GM18907 (cell line): ENCODE results near the gene CES2.
"Not testable (repeated sequence)": the region's sequence is repeated elsewhere in the genome, so short reads cannot be mapped to it uniquely, and the experiment has no call there.

Experiments used
- ATAC-seq: cut with Tn5 transposase; IDR thresholded peaks from one replicate; pipeline ENCODE4 v1.9.1; 2021; ENCODE audit warnings: mild to moderate bottlenecking, moderate library complexity; ENCODE audit not compliant: unreplicated experiment

CES2 gene

DNA sequence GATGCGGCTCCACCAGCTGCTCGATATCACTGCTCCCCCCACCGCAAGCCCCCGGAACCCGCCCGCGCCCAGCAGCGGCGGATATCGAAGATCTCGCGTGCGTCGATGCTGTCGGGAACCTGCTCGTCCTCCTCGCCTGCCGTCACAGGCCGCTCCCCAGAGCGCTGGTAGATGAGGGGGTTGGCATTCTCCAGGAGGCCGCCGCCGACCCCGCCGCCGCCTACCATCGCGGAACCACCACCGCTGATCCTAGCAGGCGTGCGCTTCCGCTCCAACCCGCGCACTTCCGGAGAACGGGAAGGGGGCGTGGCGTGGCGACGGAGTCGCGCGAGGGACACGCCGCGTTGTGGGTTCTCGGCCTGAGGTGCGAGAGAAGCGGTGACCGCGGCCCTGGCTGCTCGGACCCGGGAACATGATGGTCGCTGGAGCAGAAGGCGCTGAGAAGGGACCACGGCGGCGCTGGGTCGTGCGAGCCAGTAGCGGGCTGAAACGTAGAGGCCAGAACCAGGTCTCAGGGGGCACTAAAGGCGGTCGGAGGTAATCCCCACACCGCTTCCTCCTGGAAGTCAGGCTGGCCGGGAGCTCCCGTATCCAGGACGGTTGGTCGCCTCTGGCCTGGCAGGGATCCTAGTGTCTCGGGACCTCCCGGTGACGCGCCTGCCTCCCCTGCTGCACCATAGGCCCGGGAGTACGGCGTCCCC, 1.0 kb upstream of the CES2 start, which contains the start of gene CIAO2B:
TSS of gene CIAO2B (minus strand) at position 265 of the 701 bp plus-strand sequence. CDS start at position 227, 38 bp downstream.
- ATAC-seq, result peak; percentile 73

GRCh38 chr16:66934839-66935313, 440 bp upstream of the CES2 start:
- not testable (repeated sequence) for ATAC-seq

DNA sequence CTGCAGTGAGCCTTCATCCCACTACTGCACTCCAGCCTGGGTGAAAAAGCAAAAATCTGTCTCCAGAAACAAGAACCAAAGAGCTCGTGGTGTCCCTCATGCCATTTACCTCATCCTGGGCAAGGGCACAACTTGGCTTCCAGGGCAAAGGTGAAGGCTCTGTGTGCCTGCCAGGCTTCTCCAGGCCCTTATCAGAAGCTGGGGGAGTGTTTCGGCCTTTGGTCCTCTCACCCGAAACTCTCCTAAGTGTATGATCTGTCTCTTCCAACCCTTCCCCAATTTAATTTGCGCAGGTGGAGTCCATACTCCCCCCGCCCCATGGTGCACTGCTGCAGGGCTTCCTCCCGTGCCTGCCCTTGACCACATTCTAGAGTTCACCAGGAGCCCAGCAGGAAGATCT, 1.1 kb downstream of the CES2 start:
- no peak for ATAC-seq

- no peak for ATAC-seq
These were observed 1.7 kb downstream of the CES2 start for GRCh38 chr16:66936889-66937554.

DNA sequence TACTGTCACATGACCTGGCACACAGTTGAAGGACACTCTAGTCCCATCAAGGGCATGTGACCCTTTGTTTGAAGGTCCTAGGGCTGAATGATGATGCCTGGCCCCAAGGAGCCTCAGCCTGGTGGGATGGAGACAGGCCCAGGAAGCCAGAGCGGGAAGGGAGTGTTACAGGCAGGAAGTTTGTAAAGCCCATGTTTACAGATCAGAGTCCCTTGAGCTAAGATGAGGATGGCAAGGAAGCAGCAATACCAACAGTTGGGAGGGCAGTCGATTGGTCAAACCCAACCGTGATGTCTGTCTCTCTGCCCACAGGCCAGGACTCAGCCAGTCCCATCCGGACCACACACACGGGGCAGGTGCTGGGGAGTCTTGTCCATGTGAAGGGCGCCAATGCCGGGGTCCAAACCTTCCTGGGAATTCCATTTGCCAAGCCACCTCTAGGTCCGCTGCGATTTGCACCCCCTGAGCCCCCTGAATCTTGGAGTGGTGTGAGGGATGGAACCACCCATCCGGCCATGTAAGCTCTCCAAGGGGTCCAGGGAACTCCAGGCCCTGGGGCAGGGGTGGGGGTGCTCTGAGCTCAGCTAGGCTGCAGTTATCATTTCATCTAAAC, 2.5 kb downstream of the CES2 start:
- ATAC-seq, result no peak

- no peak for ATAC-seq
These were observed 4.0 kb downstream of the CES2 start for GRCh38 chr16:66939366-66939765.

GRCh38 chr16:66940236-66940635, 4.9 kb downstream of the CES2 start:
- ATAC-seq, result no peak

- ATAC-seq, result no peak
These were observed 7.7 kb downstream of the CES2 start for GRCh38 chr16:66942981-66943380.

DNA sequence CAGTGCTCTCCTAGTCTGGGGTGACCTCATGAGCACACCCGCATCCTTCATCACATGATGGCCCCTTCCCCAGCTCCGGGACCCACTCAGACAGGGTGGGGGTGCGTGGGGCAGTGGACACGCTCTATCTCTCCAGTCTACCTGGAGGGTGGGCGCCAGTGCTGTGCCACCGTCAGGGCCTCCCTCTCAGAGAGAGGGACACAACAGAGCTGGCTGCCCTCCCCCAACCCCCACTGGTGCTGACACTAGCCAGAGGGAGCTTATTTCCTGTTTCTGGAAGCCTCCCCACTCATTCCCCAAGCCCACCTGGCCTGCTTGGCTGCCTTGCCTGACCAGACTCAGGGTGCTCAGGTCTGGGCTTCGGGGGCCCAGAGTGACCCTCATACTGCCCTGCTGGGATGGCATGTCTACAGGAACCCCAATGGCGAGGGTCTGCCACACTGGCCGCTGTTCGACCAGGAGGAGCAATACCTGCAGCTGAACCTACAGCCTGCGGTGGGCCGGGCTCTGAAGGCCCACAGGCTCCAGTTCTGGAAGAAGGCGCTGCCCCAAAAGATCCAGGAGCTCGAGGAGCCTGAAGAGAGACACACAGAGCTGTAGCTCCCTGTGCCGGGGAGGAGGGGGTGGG, 8.2 kb downstream of the CES2 start:
- no peak for ATAC-seq

- ATAC-seq, result no peak
These were observed 8.7 kb downstream of the CES2 start for GRCh38 chr16:66944054-66944441.

DNA sequence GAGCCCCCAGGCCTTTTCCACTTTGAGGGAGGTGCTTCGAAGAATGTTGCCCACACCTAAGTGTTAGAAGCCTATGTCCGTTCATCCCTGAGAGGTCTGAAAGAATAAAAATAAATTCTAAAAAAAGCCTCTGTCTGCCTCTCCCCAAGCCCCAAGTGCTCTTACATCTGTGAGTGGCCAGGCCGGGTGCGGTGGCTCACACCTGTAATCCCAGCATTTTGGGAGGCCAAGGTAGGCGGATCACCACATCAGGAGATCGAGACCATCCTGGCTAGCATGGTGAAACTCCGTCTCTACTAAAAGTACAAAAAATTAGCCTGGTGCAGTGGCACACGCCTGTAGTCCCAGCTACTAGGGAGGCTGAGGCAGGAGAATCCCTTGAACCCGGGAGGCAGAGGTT, 9.7 kb downstream of the CES2 start:
- ATAC-seq, result not testable (repeated sequence)

DNA sequence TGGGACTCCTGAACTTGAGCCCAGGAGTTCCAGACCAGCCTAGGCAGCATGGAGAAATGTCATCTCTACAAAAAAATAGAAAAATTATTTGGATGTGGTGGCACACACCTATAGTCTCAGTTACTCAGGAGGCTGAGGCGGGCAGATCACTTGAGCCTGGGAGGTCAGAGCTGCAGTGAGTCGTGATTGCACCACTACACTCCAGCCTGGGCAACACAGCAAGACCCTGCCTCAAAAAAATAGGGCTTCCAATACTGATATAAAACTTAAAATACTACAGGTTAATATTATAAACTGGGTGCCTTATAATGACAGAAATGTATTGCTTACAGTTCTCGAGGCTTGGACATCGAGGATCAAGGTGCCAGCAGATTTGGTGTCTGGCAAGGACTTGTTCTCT, 10.6 kb downstream of the CES2 start:
- ATAC-seq, result no peak

DNA sequence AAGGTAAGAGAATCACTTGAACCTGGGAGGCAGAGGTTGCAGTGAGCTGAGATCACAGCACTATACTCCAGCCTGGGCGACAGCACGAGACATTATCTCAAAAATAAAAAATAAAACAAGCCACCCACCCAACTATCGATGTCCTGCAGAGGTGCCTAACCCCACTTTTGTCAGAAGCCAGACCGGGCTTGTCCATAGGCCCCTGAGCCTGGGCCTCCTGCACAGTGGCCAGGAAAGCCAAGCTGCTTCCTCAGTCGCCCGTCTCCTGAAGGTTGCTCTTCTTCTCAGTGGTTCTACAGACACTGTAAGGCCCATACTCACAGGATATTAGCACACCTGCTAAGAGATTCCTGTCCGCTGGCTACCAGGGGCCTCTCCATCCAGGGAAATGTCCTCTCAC, 11.2 kb downstream of the CES2 start:
- no peak for ATAC-seq

DNA sequence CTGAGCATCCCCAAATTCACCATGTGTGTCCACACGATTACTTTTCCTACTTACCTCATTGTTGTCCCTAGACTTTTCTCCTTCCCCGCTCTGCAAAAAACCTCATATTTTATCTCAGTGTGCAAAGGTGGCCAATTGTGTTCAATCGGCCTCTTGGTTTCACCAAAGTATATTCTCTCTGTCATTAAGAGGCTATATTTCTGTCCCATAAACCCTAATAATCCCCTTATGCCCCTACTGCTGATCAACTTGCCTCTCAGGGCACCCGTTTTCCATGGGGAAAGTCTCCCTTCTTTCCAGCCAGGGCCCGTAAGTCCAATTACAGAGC, 11.6 kb downstream of the CES2 start:
- no peak for ATAC-seq

DNA sequence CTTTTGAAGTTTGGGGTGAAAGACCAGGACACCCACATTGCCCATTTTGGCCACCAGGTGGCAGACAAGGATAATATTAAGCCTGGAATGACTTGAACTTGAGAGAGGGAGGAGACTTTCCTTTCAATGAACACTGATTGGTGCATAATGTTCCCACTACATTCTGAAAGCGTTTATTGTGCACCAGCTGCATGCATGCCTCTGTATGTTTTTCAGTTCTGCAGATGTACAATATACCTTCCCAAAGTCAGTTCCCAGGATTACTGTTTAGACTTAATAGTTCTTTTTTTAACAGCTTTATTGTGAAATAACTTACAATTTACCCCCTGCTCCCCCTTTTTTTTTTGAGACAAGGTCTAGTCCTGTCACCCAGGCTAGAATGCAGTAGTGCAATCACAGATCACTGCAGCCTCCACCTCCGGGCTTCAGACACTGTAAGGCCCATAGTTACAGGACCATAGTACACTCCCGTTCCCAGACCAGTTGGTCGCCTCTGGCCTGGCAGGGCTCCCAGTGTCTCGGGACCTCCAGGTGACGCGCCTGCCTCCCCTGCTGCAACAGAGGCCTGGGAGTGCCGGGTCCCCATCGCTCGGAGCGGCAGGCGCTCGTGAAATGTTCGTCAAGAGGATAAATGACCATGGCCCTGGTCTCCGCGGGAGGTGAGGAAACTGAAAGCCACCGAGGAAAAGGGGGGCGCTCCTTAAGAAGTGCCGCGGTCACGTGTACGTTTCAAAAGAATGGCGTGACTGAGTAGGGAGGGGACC, 12.2 kb downstream of the CES2 start:
- ATAC-seq, result peak; percentile 67

GRCh38 chr16:66948134-66948836, 13.0 kb downstream of the CES2 start:
- no peak for ATAC-seq

- no peak for ATAC-seq
These were observed 13.5 kb downstream of the CES2 start for GRCh38 chr16:66948837-66949225.

GRCh38 chr16:66949472-66949871, 14.2 kb downstream of the CES2 start:
- no peak for ATAC-seq

DNA sequence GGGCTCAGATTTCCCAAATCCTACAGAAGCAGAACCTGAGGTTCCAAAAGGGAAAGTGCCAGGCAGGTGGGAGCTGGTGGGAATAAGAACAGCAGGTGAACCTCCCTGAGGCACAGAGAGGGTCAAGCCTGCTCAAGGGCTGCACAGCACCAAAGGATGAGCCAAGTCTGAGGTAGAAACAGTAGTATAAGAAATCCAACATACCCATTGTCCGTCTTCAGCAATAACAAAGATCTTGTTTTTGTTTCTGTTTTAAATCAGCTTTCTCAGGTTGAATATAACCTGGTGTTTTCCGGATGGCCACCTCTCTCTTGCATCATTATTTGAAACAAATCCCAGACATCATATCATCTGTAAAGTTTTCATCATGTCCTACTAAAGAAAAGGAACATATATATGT, 15.1 kb downstream of the CES2 start:
- ATAC-seq, result no peak
